DOHH2 (cell line): ENCODE measurements around the gene ST14.

Experiments used
- H3F3A ChIP-seq: fragments of 200-600 bp; sonication (generic), shearing (Covaris generic); 2 replicates; pipeline ENCODE4 v1.6.0; 2016; ENCODE audit warnings: antibody characterized with exemption, mild to moderate bottlenecking; ENCODE audit not compliant: control insufficient read depth, insufficient read depth
- H3K27ac ChIP-seq: fragments of 200-600 bp; sonication (generic); 2 replicates; pipeline ENCODE4 v1.5.1; 2014; ENCODE audit warnings: low read depth, mild to moderate bottlenecking, low read length, moderate library complexity
- H3K27me3 ChIP-seq: fragments of 200-600 bp; sonication (generic); 2 replicates; pipeline ENCODE4 v1.6.1; 2014; ENCODE audit warnings: mild to moderate bottlenecking, low read length, mixed read lengths; ENCODE audit not compliant: control insufficient read depth
- H3K36me3 ChIP-seq: fragments of 200-600 bp; sonication (generic); 2 replicates; pipeline ENCODE4 v1.6.1; 2014; ENCODE audit warnings: mild to moderate bottlenecking, low read length, moderate library complexity, mixed read lengths; ENCODE audit not compliant: control insufficient read depth
- H3K4me1 ChIP-seq: fragments of 200-600 bp; sonication (generic); 2 replicates; pipeline ENCODE4 v1.6.1; 2014; ENCODE audit warnings: mild to moderate bottlenecking, low read length, mixed read lengths; ENCODE audit not compliant: control insufficient read depth
- H3K4me2 ChIP-seq: fragments of 200-600 bp; sonication (generic); 2 replicates; pipeline ENCODE4 v1.6.0; 2014; ENCODE audit warnings: mild to moderate bottlenecking, low read length, moderate library complexity
- H3K4me3 ChIP-seq: fragments of 200-600 bp; sonication (generic); 2 replicates; pipeline ENCODE4 v1.5.1; 2014; ENCODE audit warnings: mild to moderate bottlenecking, low read length, mixed read lengths
- H3K79me2 ChIP-seq: fragments of 200-600 bp; sonication (generic); 2 replicates; pipeline ENCODE4 v1.6.1; 2014; ENCODE audit warnings: mild to moderate bottlenecking, low read length, mixed read lengths; ENCODE audit not compliant: control insufficient read depth
- H3K9me2 ChIP-seq: fragments of 200-600 bp; sonication (generic); replicated peaks from 2 replicates; pipeline ENCODE4 v1.6.1; 2014; ENCODE audit warnings: mild to moderate bottlenecking, low read length, mixed read lengths; ENCODE audit not compliant: control insufficient read depth
- H3K9me3 ChIP-seq: fragments of 200-600 bp; sonication (generic); 2 replicates; pipeline ENCODE4 v1.6.1; 2014; ENCODE audit warnings: antibody characterized with exemption, low read length, mixed read lengths; ENCODE audit not compliant: control insufficient read depth, insufficient read depth
- H4K20me1 ChIP-seq: fragments of 200-600 bp; sonication (generic); 2 replicates; pipeline ENCODE4 v1.6.0; 2014; ENCODE audit warnings: low read depth, mild to moderate bottlenecking, antibody characterized with exemption, low read length, moderate library complexity; ENCODE audit not compliant: control insufficient read depth, insufficient read depth
- EZH2phosphoT487 ChIP-seq: fragments of 200-600 bp; sonication (generic); IDR thresholded peaks from 2 replicates; pipeline ENCODE4 v1.6.1; 2017; ENCODE audit warnings: borderline replicate concordance, mild to moderate bottlenecking, antibody characterized with exemption, low read length, moderate library complexity, mixed read lengths
- TF ChIP-seq, protein P1 (sequence below): fragments of 200-600 bp; sonication (generic); IDR thresholded peaks from one replicate; pipeline ENCODE4 v1.5.1; 2014; ENCODE audit warnings: antibody characterized with exemption, mild to moderate bottlenecking, low read depth, low read length; ENCODE audit not compliant: poor library complexity, severe bottlenecking

The ST14 gene

DNA sequence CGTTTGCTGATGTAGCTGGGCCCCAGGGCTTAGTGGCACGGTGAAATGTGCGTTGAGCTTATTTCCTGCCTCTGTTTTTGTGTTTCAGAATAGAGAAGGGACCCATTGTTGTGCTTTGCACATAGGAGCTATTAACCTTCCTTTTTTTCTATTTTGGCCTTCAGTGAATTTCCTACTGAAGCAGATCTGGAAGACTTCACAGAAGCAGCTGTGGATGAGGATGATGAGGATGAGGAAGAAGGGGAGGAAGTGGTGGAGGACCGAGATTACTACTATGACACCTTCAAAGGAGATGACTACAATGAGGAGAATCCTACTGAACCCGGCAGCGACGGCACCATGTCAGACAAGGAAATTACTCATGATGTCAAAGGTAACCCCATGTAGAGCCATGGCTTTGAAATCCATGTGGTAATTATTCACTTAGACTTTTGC lies 37.4 kb upstream of the ST14 start:
- TF ChIP-seq, protein P1, sequence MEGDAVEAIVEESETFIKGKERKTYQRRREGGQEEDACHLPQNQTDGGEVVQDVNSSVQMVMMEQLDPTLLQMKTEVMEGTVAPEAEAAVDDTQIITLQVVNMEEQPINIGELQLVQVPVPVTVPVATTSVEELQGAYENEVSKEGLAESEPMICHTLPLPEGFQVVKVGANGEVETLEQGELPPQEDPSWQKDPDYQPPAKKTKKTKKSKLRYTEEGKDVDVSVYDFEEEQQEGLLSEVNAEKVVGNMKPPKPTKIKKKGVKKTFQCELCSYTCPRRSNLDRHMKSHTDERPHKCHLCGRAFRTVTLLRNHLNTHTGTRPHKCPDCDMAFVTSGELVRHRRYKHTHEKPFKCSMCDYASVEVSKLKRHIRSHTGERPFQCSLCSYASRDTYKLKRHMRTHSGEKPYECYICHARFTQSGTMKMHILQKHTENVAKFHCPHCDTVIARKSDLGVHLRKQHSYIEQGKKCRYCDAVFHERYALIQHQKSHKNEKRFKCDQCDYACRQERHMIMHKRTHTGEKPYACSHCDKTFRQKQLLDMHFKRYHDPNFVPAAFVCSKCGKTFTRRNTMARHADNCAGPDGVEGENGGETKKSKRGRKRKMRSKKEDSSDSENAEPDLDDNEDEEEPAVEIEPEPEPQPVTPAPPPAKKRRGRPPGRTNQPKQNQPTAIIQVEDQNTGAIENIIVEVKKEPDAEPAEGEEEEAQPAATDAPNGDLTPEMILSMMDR = no peak
- no peak for TF ChIP-seq EZH2phosphoT487
- peak overlapping the region; percentile 71 for H3K4me2 ChIP-seq
- H3K9me2 ChIP-seq = no peaks in the 10 kb centered on the region
- H3K36me3 ChIP-seq = peaks cover 83% of the 10 kb centered on the region
- peaks cover 30% of the 10 kb centered on the region for H3F3A ChIP-seq
- peak overlapping the region; percentile 54 for H3K4me3 ChIP-seq
- H3K27ac ChIP-seq = peak overlapping the region; percentile 84
- H3K4me1 ChIP-seq = peaks cover 56% of the 10 kb centered on the region
- no peaks in the 10 kb centered on the region for H3K27me3 ChIP-seq
- H3K9me3 ChIP-seq = no peaks in the 10 kb centered on the region
- peaks cover 68% of the 10 kb centered on the region for H3K79me2 ChIP-seq
- H4K20me1 ChIP-seq = peaks cover 4% of the 10 kb centered on the region; the same call in 1 of the 2 replicates

DNA sequence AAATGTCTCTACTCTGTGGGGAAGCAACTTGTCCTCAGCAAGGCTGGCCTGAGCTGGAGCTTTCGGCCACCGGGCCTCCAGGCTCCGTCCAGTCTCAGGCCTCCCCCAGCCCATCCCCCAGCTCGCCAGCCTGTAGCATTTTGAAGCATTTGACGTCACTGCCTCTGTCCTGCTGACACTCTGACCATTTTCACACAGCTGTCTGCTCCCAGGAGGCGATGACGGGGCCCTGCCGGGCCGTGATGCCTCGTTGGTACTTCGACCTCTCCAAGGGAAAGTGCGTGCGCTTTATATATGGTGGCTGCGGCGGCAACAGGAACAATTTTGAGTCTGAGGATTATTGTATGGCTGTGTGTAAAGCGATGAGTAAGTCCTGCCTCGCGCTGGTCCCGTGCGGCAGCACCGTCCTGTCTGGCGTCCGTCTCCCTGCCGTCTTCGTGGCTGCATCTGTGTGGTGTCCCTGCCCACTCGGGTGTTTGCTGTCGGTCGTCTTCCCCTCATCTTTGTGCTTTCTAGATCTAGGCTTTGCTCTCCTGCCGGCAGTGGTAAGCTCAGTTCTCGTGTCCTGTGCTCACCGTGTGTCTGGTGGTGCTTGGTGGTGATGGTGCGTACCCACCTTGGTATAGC lies 36.1 kb upstream of the ST14 start:
- H3K9me2 ChIP-seq = no peaks in the 10 kb centered on the region
- no peak overlapping the region for H3K27ac ChIP-seq
- H3F3A ChIP-seq = peaks cover 28% of the 10 kb centered on the region
- peaks cover 4% of the 10 kb centered on the region; the same call in 1 of the 2 replicates for H4K20me1 ChIP-seq
- TF ChIP-seq, protein P1 = no peak
- TF ChIP-seq EZH2phosphoT487 = no peak
- H3K9me3 ChIP-seq = no peaks in the 10 kb centered on the region
- no peaks in the 10 kb centered on the region for H3K27me3 ChIP-seq
- H3K4me3 ChIP-seq = no peak overlapping the region
- H3K4me1 ChIP-seq = peaks cover 43% of the 10 kb centered on the region
- peaks cover 57% of the 10 kb centered on the region for H3K79me2 ChIP-seq
- no peak overlapping the region for H3K4me2 ChIP-seq
- peaks cover 91% of the 10 kb centered on the region for H3K36me3 ChIP-seq

DNA sequence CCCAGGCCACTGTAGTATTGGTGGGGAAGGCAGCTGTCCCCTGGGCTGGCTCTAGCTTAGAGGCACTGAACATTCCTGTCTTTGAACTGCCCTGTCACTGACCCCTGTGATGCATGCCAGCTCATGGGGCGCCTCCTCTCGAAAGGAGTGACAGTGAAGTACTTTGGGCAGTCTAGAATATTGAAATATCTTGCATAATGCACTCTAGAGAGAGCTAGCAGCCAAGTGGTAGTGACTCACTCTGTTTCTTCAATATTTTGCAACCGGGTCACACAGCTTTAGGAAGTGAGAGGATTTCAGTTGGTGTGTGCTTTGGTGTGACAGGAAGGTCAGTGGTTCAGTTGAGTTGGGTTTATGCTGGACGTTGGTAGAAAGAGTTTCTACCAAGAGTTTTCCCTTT lies 35.5 kb upstream of the ST14 start:
- no peaks in the 10 kb centered on the region for H3K9me3 ChIP-seq
- peaks cover 29% of the 10 kb centered on the region for H3F3A ChIP-seq
- no peak overlapping the region for H3K4me3 ChIP-seq
- H3K4me1 ChIP-seq = peaks cover 37% of the 10 kb centered on the region
- H3K4me2 ChIP-seq = no peak overlapping the region
- no peaks in the 10 kb centered on the region for H3K9me2 ChIP-seq
- no peak for TF ChIP-seq EZH2phosphoT487
- TF ChIP-seq, protein P1 = no peak
- H3K27me3 ChIP-seq = no peaks in the 10 kb centered on the region
- H3K36me3 ChIP-seq = peaks cover 93% of the 10 kb centered on the region
- no peak overlapping the region for H3K27ac ChIP-seq
- peaks cover 52% of the 10 kb centered on the region for H3K79me2 ChIP-seq
- H4K20me1 ChIP-seq = peaks cover 4% of the 10 kb centered on the region; the same call in 1 of the 2 replicates
